ENCODE results near the gene TESK2.
"Not testable (repeated sequence)": the region's sequence is repeated elsewhere in the genome, so short reads cannot be mapped to it uniquely, and the experiment has no call there.

- TF ChIP-seq REST (IDR thresholded peaks at IDR 0.05; ENCODE audit: borderline replicate concordance in 1 of 2, low read depth in 1 of 2, low read length in 2 of 2); PRPF4 (IDR thresholded peaks at IDR 0.05; ENCODE audit: low read depth, low read length, poor library complexity, severe bottlenecking); TAF1 (CRISPR knock-in tag; IDR thresholded peaks at IDR 0.05); DNMT1 (CRISPR knock-in tag; IDR thresholded peaks at IDR 0.05); CTCF (CRISPR knock-in tag; IDR thresholded peaks at IDR 0.05); PAX8 (CRISPR knock-in tag; IDR thresholded peaks at IDR 0.05; ENCODE audit: borderline replicate concordance); HMGXB4 (CRISPR knock-in tag; IDR thresholded peaks at IDR 0.05; ENCODE audit: borderline replicate concordance in 1 of 2, low read depth in 1 of 2); HOXA7 (CRISPR knock-in tag; IDR thresholded peaks at IDR 0.05); ZSCAN25 (CRISPR knock-in tag; IDR thresholded peaks at IDR 0.05): not testable (repeated sequence)
Measured at GRCh38 chr1:45523516-45523915, 32.6 kb upstream of the TESK2 start.
